HepG2 (cell line): Measurements from ENCODE around the gene P3H2. TPM values are rescaled to one million over a fixed set of nuclear protein-coding genes. Genes with fewer than 3 reads are reported as not detected.

Source experiments
- ATAC-seq: fragments of 200-7000 bp; cut with Tn5 transposase; 3 replicates; pipeline ENCODE4 v1.9.1; 2020; ENCODE audit warnings: mild to moderate bottlenecking, moderate library complexity
- BruUV-seq: library from RNA; stranded (reverse); fragments of 400-500 nt; replicated peaks from 2 replicates; lab custom pipeline; 2021; lab: Mats Ljungman, UMichigan
- CTCF ChIA-PET: fragments of 300-600 bp; formaldehyde crosslinking; extraction: SDS; loops from one replicate; lab custom pipeline; 2021; ENCODE audit warnings: low total read pairs, inconsistent platforms, low intra/inter-chr PET ratio; lab: Yijun Ruan, JAX
- POLR2A ChIA-PET: fragments of 350-600 bp; sonication (Branson Sonifier 250); formaldehyde crosslinking; loops from one replicate; lab custom pipeline; 2020; ENCODE audit warnings: antibody characterized with exemption, inconsistent platforms; lab: Yijun Ruan, JAX
- DNase-seq: peaks from one replicate; pipeline ENCODE4 v3.0.0-alpha.2; 2015; ENCODE audit warnings: low spot score
- FAIRE-seq: peaks from 3 replicates; lab custom pipeline; 2011; peaks lifted over from hg19 to GRCh38; lab: Jason Lieb, UNC
- H2AFZ ChIP-seq: one replicate; pipeline ENCODE4 v1.6.1; 2011; ENCODE audit warnings: low read length, inconsistent platforms
- H3K27ac ChIP-seq: fragments of 300-600 bp; 3 replicates; pipeline ENCODE4 v1.8.0; 2011; ENCODE audit warnings: mixed run types, mild to moderate bottlenecking, mixed read lengths, low read length, inconsistent platforms; ENCODE audit not compliant: insufficient read depth; ENCODE audit errors: extremely low read length
- H3K27me3 ChIP-seq, 2 experiments: fragments of 200-600 bp in 1 of 2; 2 replicates in 1 of 2; 3 replicates in 1 of 2; pipeline versions ENCODE4 v1.6.0 to v1.8.0; 2011; ENCODE audit warnings: low read length in 2 of 2, mild to moderate bottlenecking in 2 of 2, moderate library complexity in 2 of 2, inconsistent platforms in 1 of 2; ENCODE audit not compliant: insufficient read depth in 2 of 2, control insufficient read depth in 1 of 2
- H3K36me3 ChIP-seq, 2 experiments: fragments of 200-600 bp in 1 of 2; replicated peaks in 1 of 2; 2 replicates in 1 of 2; 3 replicates in 1 of 2; pipeline versions ENCODE4 v1.5.1 to v1.8.0; 2011; ENCODE audit warnings: low read length in 2 of 2, inconsistent platforms in 1 of 2; ENCODE audit not compliant: insufficient read depth in 2 of 2, control insufficient read depth in 1 of 2
- H3K4me1 ChIP-seq: 2 replicates; pipeline ENCODE4 v1.5.1; 2012; ENCODE audit warnings: low read length, inconsistent platforms; ENCODE audit not compliant: insufficient read depth
- H3K4me2 ChIP-seq: 2 replicates; pipeline ENCODE4 v1.6.0; 2011; ENCODE audit warnings: low read depth, low read length, inconsistent platforms
- H3K4me3 ChIP-seq, 3 experiments: fragments of 200-600 bp in 1 of 3; sonication (generic), shearing (Covaris generic) in 1 of 3; replicated peaks in 1 of 3; 2 replicates each; pipeline ENCODE4 v1.5.1; 2011 to 2016; ENCODE audit warnings: low read length in 3 of 3, inconsistent platforms in 2 of 3, low read depth in 2 of 3, mild to moderate bottlenecking in 2 of 3, control low read depth in 1 of 3, mixed read lengths in 1 of 3; ENCODE audit not compliant: insufficient read depth in 1 of 3
- H3K79me2 ChIP-seq: one replicate; pipeline ENCODE4 v1.6.1; 2011; ENCODE audit warnings: low read length, inconsistent platforms; ENCODE audit not compliant: insufficient read depth
- H3K9ac ChIP-seq: 2 replicates; pipeline ENCODE4 v1.6.0; 2011; ENCODE audit warnings: mild to moderate bottlenecking, low read depth, low read length, inconsistent platforms; ENCODE audit not compliant: insufficient read depth
- H3K9me3 ChIP-seq: 2 replicates; pipeline ENCODE4 v1.5.1; 2012; ENCODE audit warnings: mild to moderate bottlenecking, low read length
- H4K20me1 ChIP-seq: 2 replicates; pipeline ENCODE4 v1.6.0; 2011; ENCODE audit warnings: inconsistent platforms, mild to moderate bottlenecking, low read length, moderate library complexity; ENCODE audit not compliant: insufficient read depth
- ARID4A ChIP-seq: sonication (generic); formaldehyde crosslinking; IDR thresholded peaks from 2 replicates; pipeline ENCODE4 v1.5.0; 2020; ENCODE audit warnings: mild to moderate bottlenecking, missing genetic modification reagents, borderline replicate concordance
- ESRRA ChIP-seq: sonication (generic); formaldehyde crosslinking; IDR thresholded peaks from 2 replicates; pipeline ENCODE4 v1.5.1; 2020; ENCODE audit warnings: mild to moderate bottlenecking, low read depth, missing genetic modification reagents
- IKZF4 ChIP-seq: sonication (generic); formaldehyde crosslinking; IDR thresholded peaks from 2 replicates; pipeline ENCODE4 v1.5.1; 2020; ENCODE audit warnings: borderline replicate concordance, mild to moderate bottlenecking, low read depth, missing genetic modification reagents; ENCODE audit errors: not compliant biosample characterization
- KDM5B ChIP-seq: sonication (generic); formaldehyde crosslinking; IDR thresholded peaks from 2 replicates; pipeline ENCODE4 v1.4.0; 2020; ENCODE audit warnings: missing genetic modification reagents, mild to moderate bottlenecking, borderline replicate concordance
- MED13 ChIP-seq: sonication (generic); formaldehyde crosslinking; IDR thresholded peaks from 2 replicates; pipeline ENCODE4 v1.5.0; 2020; ENCODE audit warnings: missing genetic modification reagents
- ONECUT2 ChIP-seq: sonication (generic); formaldehyde crosslinking; IDR thresholded peaks from 2 replicates; pipeline ENCODE4 v1.4.0; 2020; ENCODE audit warnings: missing genetic modification reagents
- SCMH1 ChIP-seq: sonication (generic); formaldehyde crosslinking; IDR thresholded peaks from 2 replicates; pipeline ENCODE4 v1.9.0; 2021; ENCODE audit warnings: missing genetic modification reagents, mild to moderate bottlenecking, borderline replicate concordance
- WGBS: methylation state at CpG from one replicate; pipeline ENCODE4 v1.1.6; 2017; ENCODE audit warnings: low lambda C conversion rate; 5-methylcytosine and 5-hydroxymethylcytosine counted together
- in situ Hi-C: cut with HindIII; loops from 2 replicates; pipeline ENCODE4 v1.10.0; 2017; ENCODE audit warnings: low pct_unique_long_range_greater_than_20kb; ENCODE audit not compliant: extremely low pct_ligation_motif_present
- intact Hi-C: fragments of 100-400 bp; cut with micrococcal nuclease; formaldehyde crosslinking; loops from one replicate; pipeline ENCODE4 v1.10.0; 2022; ENCODE audit not compliant: unreplicated experiment
- polyA plus RNA-seq, 8 experiments: library from polyadenylated mRNA; depleted of rRNA in 3 of 8; stranded (reverse) in 7 of 8; unstranded in 1 of 8; fragments of >200 nt; fragmentation: Illumina TruSeq in 4 of 8; extraction: Trizol in 4 of 8; gene quantifications; 2 replicates each; pipeline versions ENCODE4 v1.2.1 to v1.2.3, GENCODE V29; 2011 to 2016; ENCODE audit warnings: low read depth in 4 of 8, missing spikeins in 1 of 8, mixed read lengths in 1 of 8; ENCODE audit not compliant: insufficient read depth in 1 of 8
- total RNA-seq, 5 experiments: library from RNA; depleted of rRNA; stranded (reverse); fragments of >200 nt; fragmentation: Illumina TruSeq; extraction: Trizol; gene quantifications; 2 replicates each; pipeline ENCODE4 v1.2.3, GENCODE V29; 2016; ENCODE audit warnings: low read depth in 1 of 5
- TF ChIP-seq, protein P1 (sequence below): sonication (generic); formaldehyde crosslinking; IDR thresholded peaks from 2 replicates; pipeline ENCODE4 v1.5.0; 2020; ENCODE audit warnings: missing genetic modification reagents
- TF ChIP-seq, protein P2 (sequence below): sonication (generic); formaldehyde crosslinking; IDR thresholded peaks from 2 replicates; pipeline ENCODE4 v1.4.0; 2020; ENCODE audit warnings: missing genetic modification reagents
- TF ChIP-seq, protein P3 (sequence below): sonication (generic); formaldehyde crosslinking; conservative IDR thresholded peaks from 2 replicates; pipeline ENCODE4 v1.4.0; 2020; ENCODE audit warnings: missing genetic modification reagents

Gene P3H2
- total and polyA plus RNA-seq, 2 of the 13 experiments (the other 11 are each of a cell fraction or from before 2014, with no cell fraction given): not detected

DNA sequence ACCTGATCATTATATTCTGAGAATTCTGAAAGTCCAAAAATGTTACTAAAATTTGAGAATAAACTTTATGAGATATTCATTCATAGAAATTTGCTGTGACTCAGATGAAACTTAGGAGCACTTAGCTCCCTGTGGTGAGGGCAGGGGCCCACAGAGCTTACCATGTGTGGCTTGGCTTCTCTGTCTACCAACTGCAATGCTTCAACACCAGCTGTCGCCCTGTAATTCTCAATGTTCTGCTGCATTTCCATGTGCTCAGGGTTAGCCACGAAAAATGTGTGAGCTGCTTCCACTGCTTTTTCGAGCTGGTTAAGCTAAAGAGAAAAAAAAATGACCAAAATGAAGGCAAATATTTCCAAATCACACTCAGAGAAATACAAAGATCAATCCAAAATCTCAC is 125.6 kb downstream of the P3H2 start:
- in situ Hi-C loops: no loop called here
- Histone ChIP-seq H3K79me2 (no peaks in the 10 kb centered on the region), H3K4me3 (no peak overlapping the region), H3K9ac (no peak overlapping the region), H2AFZ (no peak overlapping the region), H3K4me2 (no peak overlapping the region), H3K9me3 (no peaks in the 10 kb centered on the region), H3K27ac (no peak overlapping the region), H4K20me1 (no peaks in the 10 kb centered on the region), H3K27me3 (no peaks in the 10 kb centered on the region), H3K36me3 (no peaks in the 10 kb centered on the region), H3K4me1 (peaks cover 10% of the 10 kb centered on the region)
- POLR2A ChIA-PET: no interaction called here
- BruUV-seq: no TSS peak
- ATAC-seq (no peak), FAIRE-seq (no peak), DNase-seq (no peak)
- 25% methylated on average over 3 of the region's 3 CpGs for WGBS
- TF ChIP-seq KDM5B (CRISPR knock-in tag): no peak
- TF ChIP-seq SCMH1 (CRISPR knock-in tag): no peak
- TF ChIP-seq ONECUT2 (CRISPR knock-in tag): no peak
- no peak for TF ChIP-seq ARID4A (CRISPR knock-in tag)
- TF ChIP-seq, protein P1, sequence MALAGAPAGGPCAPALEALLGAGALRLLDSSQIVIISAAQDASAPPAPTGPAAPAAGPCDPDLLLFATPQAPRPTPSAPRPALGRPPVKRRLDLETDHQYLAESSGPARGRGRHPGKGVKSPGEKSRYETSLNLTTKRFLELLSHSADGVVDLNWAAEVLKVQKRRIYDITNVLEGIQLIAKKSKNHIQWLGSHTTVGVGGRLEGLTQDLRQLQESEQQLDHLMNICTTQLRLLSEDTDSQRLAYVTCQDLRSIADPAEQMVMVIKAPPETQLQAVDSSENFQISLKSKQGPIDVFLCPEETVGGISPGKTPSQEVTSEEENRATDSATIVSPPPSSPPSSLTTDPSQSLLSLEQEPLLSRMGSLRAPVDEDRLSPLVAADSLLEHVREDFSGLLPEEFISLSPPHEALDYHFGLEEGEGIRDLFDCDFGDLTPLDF (CRISPR knock-in tag): no peak
- TF ChIP-seq, protein P2, sequence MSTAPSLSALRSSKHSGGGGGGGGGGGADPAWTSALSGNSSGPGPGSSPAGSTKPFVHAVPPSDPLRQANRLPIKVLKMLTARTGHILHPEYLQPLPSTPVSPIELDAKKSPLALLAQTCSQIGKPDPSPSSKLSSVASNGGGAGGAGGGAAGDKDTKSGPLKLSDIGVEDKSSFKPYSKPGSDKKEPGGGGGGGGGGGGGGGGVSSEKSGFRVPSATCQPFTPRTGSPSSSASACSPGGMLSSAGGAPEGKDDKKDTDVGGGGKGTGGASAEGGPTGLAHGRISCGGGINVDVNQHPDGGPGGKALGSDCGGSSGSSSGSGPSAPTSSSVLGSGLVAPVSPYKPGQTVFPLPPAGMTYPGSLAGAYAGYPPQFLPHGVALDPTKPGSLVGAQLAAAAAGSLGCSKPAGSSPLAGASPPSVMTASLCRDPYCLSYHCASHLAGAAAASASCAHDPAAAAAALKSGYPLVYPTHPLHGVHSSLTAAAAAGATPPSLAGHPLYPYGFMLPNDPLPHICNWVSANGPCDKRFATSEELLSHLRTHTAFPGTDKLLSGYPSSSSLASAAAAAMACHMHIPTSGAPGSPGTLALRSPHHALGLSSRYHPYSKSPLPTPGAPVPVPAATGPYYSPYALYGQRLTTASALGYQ (CRISPR knock-in tag): no peak
- no peak for TF ChIP-seq IKZF4 (CRISPR knock-in tag)
- no peak for TF ChIP-seq ESRRA (CRISPR knock-in tag)
- TF ChIP-seq MED13 (CRISPR knock-in tag): no peak
- TF ChIP-seq, protein P3, sequence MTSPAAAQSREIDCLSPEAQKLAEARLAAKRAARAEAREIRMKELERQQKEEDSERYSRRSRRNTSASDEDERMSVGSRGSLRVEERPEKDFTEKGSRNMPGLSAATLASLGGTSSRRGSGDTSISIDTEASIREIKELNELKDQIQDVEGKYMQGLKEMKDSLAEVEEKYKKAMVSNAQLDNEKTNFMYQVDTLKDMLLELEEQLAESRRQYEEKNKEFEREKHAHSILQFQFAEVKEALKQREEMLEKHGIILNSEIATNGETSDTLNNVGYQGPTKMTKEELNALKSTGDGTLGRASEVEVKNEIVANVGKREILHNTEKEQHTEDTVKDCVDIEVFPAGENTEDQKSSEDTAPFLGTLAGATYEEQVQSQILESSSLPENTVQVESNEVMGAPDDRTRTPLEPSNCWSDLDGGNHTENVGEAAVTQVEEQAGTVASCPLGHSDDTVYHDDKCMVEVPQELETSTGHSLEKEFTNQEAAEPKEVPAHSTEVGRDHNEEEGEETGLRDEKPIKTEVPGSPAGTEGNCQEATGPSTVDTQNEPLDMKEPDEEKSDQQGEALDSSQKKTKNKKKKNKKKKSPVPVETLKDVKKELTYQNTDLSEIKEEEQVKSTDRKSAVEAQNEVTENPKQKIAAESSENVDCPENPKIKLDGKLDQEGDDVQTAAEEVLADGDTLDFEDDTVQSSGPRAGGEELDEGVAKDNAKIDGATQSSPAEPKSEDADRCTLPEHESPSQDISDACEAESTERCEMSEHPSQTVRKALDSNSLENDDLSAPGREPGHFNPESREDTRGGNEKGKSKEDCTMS (CRISPR knock-in tag): no peak
- intact Hi-C loops: no loop called here
- CTCF ChIA-PET: no interaction called here
